GM18502 (cell line): ENCODE results near the gene ABCA2.

ENCODE experiments used
- ATAC-seq: cut with Tn5 transposase; IDR thresholded peaks from one replicate; pipeline ENCODE4 v1.9.1; 2021; ENCODE audit warnings: mild to moderate bottlenecking; ENCODE audit not compliant: unreplicated experiment, poor library complexity

Gene ABCA2

GRCh38 chr9:136983656-136984314, 44.3 kb downstream of the ABCA2 start:
- no peak for ATAC-seq

- no peak for ATAC-seq
These were observed 44.9 kb downstream of the ABCA2 start for GRCh38 chr9:136983167-136983566.

DNA sequence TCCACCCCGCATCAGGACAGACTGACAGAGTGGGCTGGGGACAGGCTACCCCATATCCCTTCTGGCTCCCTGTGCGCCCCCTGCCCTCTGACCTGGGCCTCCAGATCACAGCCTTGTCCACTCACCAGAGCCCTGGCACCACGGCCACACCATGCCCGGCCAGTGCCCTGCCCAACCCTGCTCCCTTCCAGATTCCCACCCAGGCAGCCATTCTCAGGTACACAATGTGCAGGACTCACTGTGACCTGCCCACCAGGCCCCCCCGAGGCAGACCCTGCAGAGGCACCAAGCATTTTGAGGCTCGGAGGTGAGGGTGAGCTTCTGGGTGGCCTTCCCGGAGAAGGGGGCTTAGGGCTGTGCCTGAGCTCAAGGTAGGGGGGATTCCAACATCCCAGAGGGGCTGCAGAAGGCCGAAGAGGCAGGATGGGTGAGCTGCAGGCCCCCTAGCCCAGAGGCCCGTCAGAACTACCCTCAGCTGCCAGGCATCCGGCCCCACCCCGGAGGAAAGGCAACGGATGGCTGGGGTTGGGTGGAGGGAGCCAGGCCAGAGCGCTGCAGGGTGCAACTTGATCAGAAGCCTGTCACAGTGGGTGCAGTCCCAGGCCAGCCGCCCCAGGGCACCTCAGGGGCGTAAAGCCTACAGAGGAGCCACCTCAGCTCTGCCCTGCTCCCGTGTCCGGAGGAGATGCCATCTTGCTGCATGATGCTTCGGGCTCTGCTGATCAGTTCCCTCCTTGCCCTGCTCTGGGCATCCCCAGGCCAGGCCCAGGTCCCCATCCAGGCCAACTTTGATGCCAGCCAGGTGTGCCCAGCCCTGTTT, 45.6 kb downstream of the ABCA2 start, which contains the start of gene LCNL1:
LCNL1 (plus strand) TSS at position 762 of the 820 bp plus-strand sequence. CDS start 594 bp downstream, outside the sequence.
- ATAC-seq: no peak

DNA sequence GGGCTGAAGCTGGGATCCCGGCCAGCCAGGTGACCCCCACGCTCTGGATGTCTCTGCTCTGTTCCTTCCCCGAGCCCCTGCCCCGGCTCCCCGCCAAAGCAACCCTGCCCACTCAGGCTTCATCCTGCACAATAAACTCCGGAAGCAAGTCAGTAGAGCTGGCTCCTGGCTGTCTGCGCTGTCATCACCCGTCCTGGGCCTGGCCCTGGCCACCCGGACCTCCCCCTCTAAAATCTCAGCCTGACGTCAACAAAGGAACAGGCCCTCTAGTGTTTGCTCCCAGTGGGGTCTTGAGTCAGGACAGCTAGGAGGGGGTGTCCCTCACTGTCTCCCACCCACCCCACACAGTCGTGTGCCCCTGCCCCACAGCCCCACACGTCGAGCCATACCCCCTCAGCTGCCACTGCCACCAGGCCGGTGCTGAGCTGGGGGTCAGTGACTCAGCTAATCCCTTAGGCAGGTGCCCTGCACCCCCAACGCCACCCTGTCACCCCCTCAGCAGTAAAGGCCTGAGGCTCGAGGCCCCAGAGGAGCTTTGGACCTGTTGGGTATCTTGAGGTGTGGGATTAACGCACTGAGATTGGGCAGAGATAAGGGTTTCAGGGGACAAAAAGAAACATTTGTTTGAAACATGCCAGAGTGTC, 46.3 kb downstream of the ABCA2 start:
- no peak for ATAC-seq

DNA sequence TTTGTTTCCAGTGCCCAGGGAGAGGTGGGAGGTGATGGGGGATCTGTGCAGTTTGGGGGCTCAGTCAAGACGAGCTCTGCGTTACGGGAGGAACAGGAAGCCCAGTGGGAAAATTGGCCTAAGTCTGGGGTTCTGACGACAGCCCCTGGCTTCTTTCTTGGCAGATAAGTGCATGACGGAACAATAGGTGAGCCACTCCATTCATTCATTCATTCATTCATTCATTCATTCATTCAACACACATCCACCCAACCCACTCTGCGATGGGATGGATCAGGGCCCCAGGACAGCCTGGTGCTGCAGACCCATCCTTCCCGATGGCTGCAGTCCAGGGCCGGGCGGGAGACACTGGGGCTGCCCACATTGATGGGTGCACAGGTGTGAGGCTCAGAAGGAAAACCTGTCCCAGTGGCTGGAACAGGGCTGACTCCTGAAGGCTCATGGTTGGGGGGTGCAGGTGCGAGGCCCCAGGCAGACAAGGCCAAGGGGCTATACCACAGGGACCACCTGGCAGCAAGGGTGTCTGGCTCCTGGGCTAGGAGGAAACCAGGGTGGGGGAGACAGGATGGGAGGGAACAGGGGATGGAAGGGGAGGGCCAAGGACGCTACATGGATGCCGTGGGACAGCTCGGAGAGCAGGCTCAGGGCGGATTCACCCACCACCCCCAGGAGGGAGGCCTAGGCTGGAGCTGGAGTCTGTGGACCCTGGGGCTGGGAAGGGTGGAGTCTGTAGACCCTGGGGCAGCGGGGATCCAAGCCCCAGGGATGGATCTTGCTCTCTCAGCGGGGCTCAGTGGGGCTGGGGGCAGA, 47.2 kb downstream of the ABCA2 start:
- no peak for ATAC-seq

DNA sequence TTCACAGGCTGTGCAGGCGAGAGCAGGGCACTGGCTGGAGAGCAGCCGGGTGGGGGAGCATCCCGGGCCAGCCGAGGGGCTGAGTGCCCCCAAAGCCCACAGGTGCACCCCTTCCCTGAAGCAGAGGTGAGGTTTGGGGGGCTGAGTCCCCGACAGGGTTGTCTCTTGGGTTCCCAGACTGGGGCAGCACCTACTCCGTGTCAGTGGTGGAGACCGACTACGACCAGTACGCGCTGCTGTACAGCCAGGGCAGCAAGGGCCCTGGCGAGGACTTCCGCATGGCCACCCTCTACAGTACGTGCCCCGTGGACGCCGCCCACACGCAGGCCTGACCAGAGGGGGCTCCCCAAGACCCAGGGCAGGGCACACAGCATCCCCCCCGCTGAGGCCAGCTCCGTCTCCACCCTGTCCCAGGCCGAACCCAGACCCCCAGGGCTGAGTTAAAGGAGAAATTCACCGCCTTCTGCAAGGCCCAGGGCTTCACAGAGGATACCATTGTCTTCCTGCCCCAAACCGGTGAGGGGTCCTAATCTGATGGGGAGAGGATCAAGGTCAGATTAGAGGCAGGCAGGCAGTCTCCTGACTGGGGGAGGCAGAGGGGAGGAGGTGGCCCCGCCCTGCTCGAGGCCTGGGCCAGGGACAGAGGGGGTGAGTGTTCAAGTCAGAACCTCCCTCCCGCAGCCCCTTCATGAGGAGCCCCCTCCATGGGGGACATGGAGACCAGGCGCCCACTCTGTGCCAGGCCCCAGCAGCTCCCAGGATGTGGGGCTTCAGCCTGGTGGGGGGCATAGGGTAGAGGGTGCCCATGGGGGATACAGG, 48.1 kb downstream of the ABCA2 start:
- ATAC-seq: no peak

DNA sequence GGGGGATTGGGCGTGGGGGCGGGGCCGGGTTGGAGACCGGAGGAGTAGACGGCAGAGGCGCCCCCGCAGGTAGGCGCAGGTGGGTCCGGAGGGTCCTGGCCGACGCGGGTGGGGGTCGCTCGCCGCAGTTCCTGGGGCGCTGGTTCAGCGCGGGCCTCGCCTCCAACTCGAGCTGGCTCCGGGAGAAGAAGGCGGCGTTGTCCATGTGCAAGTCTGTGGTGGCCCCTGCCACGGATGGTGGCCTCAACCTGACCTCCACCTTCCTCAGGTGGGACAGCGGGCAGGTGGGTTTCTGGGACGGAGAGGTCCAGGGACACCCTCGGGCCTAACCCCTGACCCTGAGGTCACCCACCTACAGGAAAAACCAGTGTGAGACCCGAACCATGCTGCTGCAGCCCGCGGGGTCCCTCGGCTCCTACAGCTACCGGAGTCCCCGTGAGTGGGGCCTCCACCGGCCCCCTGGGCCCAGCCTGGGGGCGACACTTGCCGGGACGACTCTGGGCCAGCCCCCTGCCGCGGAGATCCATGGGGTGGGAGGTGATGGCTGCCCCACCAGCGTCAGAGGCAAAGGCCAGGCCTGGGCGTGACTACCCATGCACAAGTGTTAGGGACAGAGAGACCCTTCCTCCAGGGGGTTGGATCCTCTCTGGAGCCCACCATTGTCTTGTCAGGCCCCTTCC, 49.0 kb downstream of the ABCA2 start:
- no peak for ATAC-seq

- ATAC-seq: no peak
These were observed 49.8 kb downstream of the ABCA2 start for GRCh38 chr9:136978073-136978864.

DNA sequence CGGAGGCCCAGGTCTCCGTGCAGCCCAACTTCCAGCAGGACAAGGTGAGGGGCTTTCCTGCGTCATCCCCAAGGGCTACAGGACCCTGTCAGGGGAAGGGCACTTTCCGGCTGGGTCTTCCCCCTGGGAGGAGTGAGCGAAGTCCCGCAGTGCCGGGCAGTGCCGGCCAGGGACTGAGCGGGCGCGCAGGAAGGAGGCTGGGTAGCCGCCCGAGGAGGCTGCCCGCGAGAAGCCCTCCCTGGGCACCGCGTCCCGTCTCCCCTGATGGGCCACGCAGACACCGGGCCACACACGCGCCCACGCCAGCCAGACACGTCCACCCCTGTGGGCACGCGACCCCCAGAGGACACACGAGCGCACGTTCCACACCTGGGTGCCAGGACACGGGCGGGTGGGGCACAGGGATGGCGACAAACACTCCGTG, 50.4 kb downstream of the ABCA2 start:
- no peak for ATAC-seq

GRCh38 chr9:136977223-136977622, 50.8 kb downstream of the ABCA2 start, which contains the start of gene PTGDS:
Gene PTGDS (plus strand): TSS chr9:136977504. CDS start chr9:136977579, 75 bp downstream.
- no peak for ATAC-seq

GRCh38 chr9:136975644-136976043, 52.4 kb downstream of the ABCA2 start:
- no peak for ATAC-seq

DNA sequence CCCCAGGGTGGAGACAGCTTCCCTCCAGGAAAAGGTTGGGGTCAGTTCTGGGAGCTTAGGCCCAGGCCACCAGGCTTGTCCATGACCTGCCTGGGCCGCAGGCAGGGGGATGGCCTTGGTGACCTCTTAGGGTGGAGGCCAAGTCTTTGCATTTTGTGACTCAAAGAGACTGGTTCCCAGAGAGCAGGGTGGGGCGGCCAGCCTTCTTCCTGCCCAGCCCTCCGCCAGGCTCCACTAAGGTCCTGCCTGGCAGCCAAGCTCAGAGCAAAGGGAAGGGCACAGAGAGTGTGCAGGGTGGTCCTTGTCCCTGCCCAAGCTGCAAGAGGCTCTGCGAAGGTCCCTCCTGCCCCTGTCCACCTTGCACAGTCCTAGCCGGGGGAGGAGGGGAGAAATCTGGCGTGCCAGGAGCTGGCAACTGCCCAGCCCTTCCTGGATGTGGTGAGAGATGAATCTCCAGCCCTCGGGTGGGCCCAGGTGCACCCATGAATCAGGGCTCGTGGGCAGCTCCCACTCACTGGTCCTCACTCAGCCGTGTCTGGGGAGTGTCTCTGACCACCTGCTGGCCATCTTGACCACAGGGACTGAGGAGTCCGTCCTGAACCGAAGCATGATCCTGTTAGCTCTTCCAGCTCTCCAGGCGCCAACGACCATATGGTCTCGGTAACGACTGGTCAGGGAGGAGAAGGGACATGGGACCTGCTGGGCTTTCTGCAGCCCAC, 53.1 kb downstream of the ABCA2 start:
- ATAC-seq: no peak

DNA sequence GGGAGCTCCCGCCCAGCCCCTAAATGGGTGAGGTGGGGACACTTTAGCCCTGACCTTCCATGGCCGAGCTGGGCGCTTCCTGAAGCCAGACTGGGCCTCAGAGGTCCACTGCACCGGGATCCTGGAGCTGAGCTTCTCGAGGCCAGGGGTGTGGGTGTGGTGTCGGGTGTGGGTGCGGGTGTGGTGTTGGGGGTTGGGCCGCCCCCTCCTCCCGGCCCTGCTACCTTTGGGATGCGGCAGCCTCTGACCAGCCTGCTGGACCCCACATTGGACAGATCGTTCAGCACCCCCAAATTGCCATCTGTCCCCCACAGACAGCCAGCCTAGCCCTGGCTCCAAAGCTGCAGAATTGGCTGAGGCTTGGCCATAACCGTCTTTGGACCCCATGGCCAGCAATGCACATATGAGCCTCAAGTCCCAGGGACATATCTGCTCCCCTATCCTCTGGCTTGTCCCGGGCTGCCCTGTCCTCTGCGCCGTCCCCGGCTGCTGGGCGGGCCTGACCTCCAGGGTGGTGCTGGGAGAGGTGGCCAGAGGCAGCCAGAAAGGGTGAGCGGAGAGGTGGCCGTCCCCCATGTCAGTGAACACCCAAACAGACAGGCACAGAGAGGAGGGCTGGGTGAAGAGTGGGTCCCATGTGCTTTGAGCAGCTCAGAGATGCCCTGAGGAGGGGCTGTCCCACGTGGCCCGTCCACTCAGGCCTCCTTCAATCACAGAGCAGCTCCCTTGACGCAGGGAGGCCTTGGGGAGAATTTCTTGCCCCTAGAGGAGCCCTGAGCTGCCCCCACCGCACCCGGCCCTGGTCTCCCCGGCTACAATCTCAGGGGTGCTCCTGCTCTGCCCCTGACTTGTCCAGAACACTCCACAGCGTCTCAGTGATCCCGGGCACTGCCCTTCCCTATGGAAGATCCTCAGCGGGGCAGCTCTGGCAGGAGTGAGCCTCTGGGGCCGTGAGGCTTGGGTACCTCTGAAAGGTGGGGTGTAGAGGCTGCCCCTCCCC, 54.1 kb downstream of the ABCA2 start:
- no peak for ATAC-seq

DNA sequence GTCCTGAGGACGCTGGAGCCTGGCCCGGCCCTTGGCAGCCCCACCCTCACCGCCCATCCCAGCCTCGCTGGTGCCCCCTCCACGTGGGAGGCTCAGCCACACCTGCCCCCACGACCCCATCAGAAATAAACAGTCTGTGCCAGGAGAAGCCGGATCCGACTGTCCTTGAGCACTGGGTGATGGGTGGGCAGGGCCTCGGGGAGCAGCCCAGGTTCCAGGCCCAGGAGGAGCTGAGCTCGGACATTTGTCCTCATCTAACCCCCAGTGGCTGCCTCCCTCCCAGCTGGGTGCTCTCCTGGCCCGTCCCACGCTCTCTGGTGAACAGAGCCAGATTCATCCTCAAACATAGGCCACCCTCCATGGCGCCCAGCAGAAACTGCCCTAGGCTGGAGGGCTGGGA, 55.3 kb downstream of the ABCA2 start:
- no peak for ATAC-seq

DNA sequence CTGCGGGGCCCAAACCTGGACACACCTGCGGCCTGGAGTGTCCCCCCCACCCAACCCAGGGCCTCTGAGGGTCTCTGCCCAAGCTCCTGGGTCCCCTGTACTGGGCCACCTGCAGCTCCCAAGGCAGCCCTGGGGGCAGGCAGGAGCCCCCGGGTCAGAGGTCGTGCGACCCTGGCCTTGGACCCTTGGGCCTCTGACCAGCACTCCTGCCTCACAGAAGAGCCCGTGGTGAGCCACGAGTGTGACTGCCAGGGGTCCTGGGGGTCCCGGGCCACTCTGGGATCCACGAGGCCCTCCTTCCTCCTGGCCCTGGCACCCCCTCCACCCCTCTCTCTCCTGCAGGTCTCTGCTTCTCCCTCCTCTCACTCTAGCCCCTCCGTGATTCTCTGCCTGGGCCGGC, 55.7 kb downstream of the ABCA2 start:
- no peak for ATAC-seq

DNA sequence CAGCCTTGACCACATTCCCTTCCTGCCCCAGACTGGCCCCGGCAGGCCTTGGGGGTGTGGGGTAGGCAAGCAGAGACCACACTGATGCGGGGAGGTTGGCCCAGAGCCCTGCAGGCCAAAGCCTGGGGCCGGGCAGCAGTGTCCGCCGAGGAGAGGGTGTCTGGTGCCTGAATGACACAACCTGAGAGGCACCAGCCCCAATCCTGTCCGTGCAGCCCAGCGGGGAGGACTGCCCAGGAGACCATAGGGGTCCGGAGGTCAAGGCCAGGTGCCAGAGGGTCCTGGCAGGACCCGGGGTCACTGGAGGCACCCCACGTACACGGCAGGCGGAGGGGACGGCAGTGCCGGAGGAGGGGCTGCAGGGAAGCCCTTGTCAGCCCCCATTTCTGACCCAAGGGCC, 56.3 kb downstream of the ABCA2 start:
- ATAC-seq: no peak
